A549 (cell line): ENCODE measurements around the gene TSFM. TPM values are rescaled to one million over a fixed set of nuclear protein-coding genes. Genes with fewer than 3 reads are reported as not detected.
A peak's percentile ranks its signal among the peaks of the same experiment; 100 is the strongest.

Experiments
- ATAC-seq, 2 experiments: fragments of 200-7000 bp in 1 of 2; fragments of >200 bp in 1 of 2; cut with Nextera tagmentation in 1 of 2; cut with Tn5 transposase in 1 of 2; 3 replicates each; pipeline versions ENCODE4 v1.8.0 to v1.9.1; 2018 to 2020; ENCODE audit warnings: mild to moderate bottlenecking in 1 of 2, moderate library complexity in 1 of 2
- CTCF ChIA-PET: fragments of 300-600 bp; sonication (Branson Sonifier 250); formaldehyde crosslinking; extraction: SDS; loops from one replicate; lab custom pipeline; 2021; ENCODE audit warnings: antibody characterized with exemption, inconsistent platforms; lab: Yijun Ruan, JAX
- POLR2A ChIA-PET: fragments of 350-600 bp; formaldehyde crosslinking; extraction: SDS; loops from one replicate; lab custom pipeline; 2021; ENCODE audit warnings: antibody characterized with exemption, inconsistent platforms; lab: Yijun Ruan, JAX
- DNase-seq, 2 experiments: peaks; one replicate each; pipeline versions ENCODE4 v3.0.0 to v3.0.0-alpha.2; 2011 to 2016; ENCODE audit warnings: low read depth in 1 of 2, low spot score in 1 of 2
- FAIRE-seq: peaks from 2 replicates; lab custom pipeline; 2011; peaks lifted over from hg19 to GRCh38; lab: Jason Lieb, UNC
- H3K27ac ChIP-seq, 2 experiments: fragments of >200 bp; sonication (Bioruptor Twin); formaldehyde crosslinking; 3 replicates each; pipeline ENCODE4 v1.5.1; 2016 to 2017
- H3K4me1 ChIP-seq: fragments of >200 bp; sonication (Bioruptor Twin); formaldehyde crosslinking; 3 replicates; pipeline ENCODE4 v1.6.1; 2016
- H3K4me2 ChIP-seq: fragments of >200 bp; sonication (Bioruptor Twin); formaldehyde crosslinking; 3 replicates; pipeline ENCODE4 v1.6.1; 2016
- H3K4me3 ChIP-seq: fragments of >200 bp; sonication (Bioruptor Twin); formaldehyde crosslinking; 3 replicates; pipeline ENCODE4 v1.5.1; 2016
- H3K9me3 ChIP-seq: fragments of >200 bp; sonication (Bioruptor Twin); formaldehyde crosslinking; 3 replicates; pipeline ENCODE4 v1.6.1; 2016
- CBX8 ChIP-seq: fragments of 200-600 bp; sonication (generic); IDR thresholded peaks from 2 replicates; pipeline ENCODE4 v1.6.1; 2016
- CEBPB ChIP-seq, 2 experiments: fragments of >200 bp in 1 of 2; sonication (Bioruptor Twin) in 1 of 2; formaldehyde crosslinking in 1 of 2; IDR thresholded peaks; 2 replicates each; pipeline ENCODE4 v1.6.1; 2012 to 2016
- CHD2 ChIP-seq: fragments of 150-350 bp; IDR thresholded peaks from 2 replicates; pipeline ENCODE4 v1.6.1; 2014; ENCODE audit warnings: low read length; ENCODE audit not compliant: partially characterized antibody
- EHF ChIP-seq: fragments of 250-450 bp; sonication (Bioruptor Pico); IDR thresholded peaks from 2 replicates; pipeline ENCODE4 v1.5.0; 2020; ENCODE audit warnings: mild to moderate bottlenecking
- ESRRA ChIP-seq: fragments of 150-350 bp; IDR thresholded peaks from 2 replicates; pipeline ENCODE4 v1.6.1; 2014; ENCODE audit warnings: mild to moderate bottlenecking, low read length, borderline replicate concordance
- FOSB ChIP-seq: fragments of 250-450 bp; sonication (Bioruptor Pico); IDR thresholded peaks from 2 replicates; pipeline ENCODE4 v1.5.0; 2020; ENCODE audit warnings: mild to moderate bottlenecking, moderate library complexity
- GATA3 ChIP-seq: IDR thresholded peaks from 2 replicates; pipeline ENCODE4 v1.6.1; 2012; ENCODE audit warnings: borderline replicate concordance
- HDAC2 ChIP-seq: fragments of 200-600 bp; sonication (generic); IDR thresholded peaks from 2 replicates; pipeline ENCODE4 v1.6.1; 2016
- HEYL ChIP-seq: fragments of 250-450 bp; sonication (Bioruptor Pico); IDR thresholded peaks from 2 replicates; pipeline ENCODE4 v1.8.0; 2021; ENCODE audit warnings: mild to moderate bottlenecking, moderate library complexity
- HOXA7 ChIP-seq: fragments of 250-450 bp; sonication (Bioruptor Pico); IDR thresholded peaks from 2 replicates; pipeline ENCODE4 v1.5.0; 2020; ENCODE audit warnings: mild to moderate bottlenecking, moderate library complexity
- HOXB13 ChIP-seq: fragments of 250-450 bp; sonication (Bioruptor Pico); IDR thresholded peaks from 2 replicates; pipeline ENCODE4 v1.5.0; 2020; ENCODE audit warnings: low read depth, mild to moderate bottlenecking, moderate library complexity
- MAZ ChIP-seq: fragments of 150-350 bp; IDR thresholded peaks from 2 replicates; pipeline ENCODE4 v1.6.1; 2014; ENCODE audit warnings: antibody characterized with exemption, low read depth, low read length, borderline replicate concordance
- PHF8 ChIP-seq: fragments of 200-600 bp; sonication (generic); IDR thresholded peaks from 2 replicates; pipeline ENCODE4 v1.6.1; 2016; ENCODE audit warnings: low read depth, mild to moderate bottlenecking, antibody characterized with exemption, moderate library complexity, borderline replicate concordance
- POLR2AphosphoS2 ChIP-seq: conservative IDR thresholded peaks from 2 replicates; pipeline ENCODE4 v1.6.1; 2012; ENCODE audit warnings: low read length, improper control_type of control experiment, inconsistent platforms
- RARB ChIP-seq: fragments of 250-450 bp; sonication (Bioruptor Pico); IDR thresholded peaks from 2 replicates; pipeline ENCODE4 v1.8.0; 2021; ENCODE audit warnings: mild to moderate bottlenecking, moderate library complexity
- RCOR1 ChIP-seq: fragments of 150-350 bp; IDR thresholded peaks from 2 replicates; pipeline ENCODE4 v1.6.1; 2014; ENCODE audit warnings: antibody characterized with exemption, low read length, low read depth
- RFX5 ChIP-seq: fragments of 450-650 bp; IDR thresholded peaks from 2 replicates; pipeline ENCODE4 v1.7.1; 2014; ENCODE audit warnings: antibody characterized with exemption, mild to moderate bottlenecking, moderate library complexity
- SREBF2 ChIP-seq: fragments of 450-650 bp; IDR thresholded peaks from 2 replicates; pipeline ENCODE4 v1.6.1; 2014; ENCODE audit warnings: mild to moderate bottlenecking, moderate library complexity
- TFCP2L1 ChIP-seq: fragments of 250-450 bp; sonication (Bioruptor Pico); IDR thresholded peaks from 2 replicates; pipeline ENCODE4 v1.5.0; 2021; ENCODE audit warnings: mild to moderate bottlenecking
- TP53 ChIP-seq: fragments of 250-450 bp; sonication (Bioruptor Pico); IDR thresholded peaks from 2 replicates; pipeline ENCODE4 v1.5.0; 2021; ENCODE audit warnings: mild to moderate bottlenecking, moderate library complexity
- WGBS: methylation state at CpG from one replicate; pipeline ENCODE4 v1.1.6; 2017; ENCODE audit errors: missing lambda C conversion rate; 5-methylcytosine and 5-hydroxymethylcytosine counted together
- polyA plus RNA-seq, 4 experiments: library from polyadenylated mRNA; depleted of rRNA in 3 of 4; stranded (reverse); fragments of >200 nt; fragmentation: RNase III in 1 of 4; extraction: RNeasy Plus Mini Kit Qiagen cat#74134 plus additional on column Dnase treatment in 1 of 4; gene quantifications; 2 replicates in 3 of 4; 3 replicates in 1 of 4; pipeline ENCODE4 v1.2.3, GENCODE V29; 2011 to 2017
- TF ChIP-seq, protein P1 (sequence below): fragments of 150-350 bp; IDR thresholded peaks from 2 replicates; pipeline ENCODE4 v1.6.1; 2014; ENCODE audit warnings: low read depth, mild to moderate bottlenecking, low read length
- TF ChIP-seq, protein P2 (sequence below): fragments of 450-650 bp; IDR thresholded peaks from 2 replicates; pipeline ENCODE4 v1.6.1; 2014; ENCODE audit warnings: antibody characterized with exemption
- TF ChIP-seq, protein P3 (sequence below): IDR thresholded peaks from 2 replicates; pipeline ENCODE4 v1.6.1; 2012
- TF ChIP-seq, protein P4 (sequence below): fragments of 200-600 bp; sonication (generic); IDR thresholded peaks from 2 replicates; pipeline ENCODE4 v1.6.1; 2016; ENCODE audit warnings: antibody characterized with exemption, mild to moderate bottlenecking, moderate library complexity
- TF ChIP-seq, protein P5 (sequence below): fragments of >200 bp; sonication (Bioruptor Twin); formaldehyde crosslinking; IDR thresholded peaks from 2 replicates; pipeline ENCODE4 v1.6.1; 2016

TSFM gene
- polyA plus RNA-seq, 2 of the 4 experiments (the other 2 are of a cell fraction) = 31.7 to 60.2 TPM

DNA sequence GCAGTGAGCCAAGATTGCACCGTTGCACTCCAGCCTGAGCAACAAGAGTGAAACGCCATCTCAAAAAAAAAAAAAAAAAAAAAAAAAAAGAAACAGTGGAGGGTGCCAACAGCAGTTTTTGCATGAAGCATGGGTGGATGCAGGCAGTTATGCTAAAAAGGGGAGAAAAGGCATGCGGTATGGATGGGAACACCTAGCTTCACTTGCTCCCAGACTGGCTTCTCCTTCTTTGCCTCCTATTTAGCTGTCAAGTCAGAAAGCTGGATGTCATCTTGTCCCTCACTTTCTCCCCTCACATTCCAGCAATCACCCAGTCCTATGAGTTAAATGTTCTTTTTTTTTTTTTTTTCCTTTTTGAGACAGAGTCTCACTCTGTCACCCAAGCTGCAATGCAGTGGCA, 7.5 kb upstream of the TSFM start:
- ATAC-seq (no peak), FAIRE-seq (no peak), DNase-seq (no peak)
- H3K4me1 ChIP-seq = peaks cover 14% of the 10 kb centered on the region; the same call in 1 of the 3 replicates
- TF ChIP-seq PHF8 = no peak
- TF ChIP-seq HOXB13 (CRISPR knock-in tag) = no peak
- no peak for TF ChIP-seq POLR2AphosphoS2
- TF ChIP-seq HDAC2 = no peak
- TF ChIP-seq, protein P1, sequence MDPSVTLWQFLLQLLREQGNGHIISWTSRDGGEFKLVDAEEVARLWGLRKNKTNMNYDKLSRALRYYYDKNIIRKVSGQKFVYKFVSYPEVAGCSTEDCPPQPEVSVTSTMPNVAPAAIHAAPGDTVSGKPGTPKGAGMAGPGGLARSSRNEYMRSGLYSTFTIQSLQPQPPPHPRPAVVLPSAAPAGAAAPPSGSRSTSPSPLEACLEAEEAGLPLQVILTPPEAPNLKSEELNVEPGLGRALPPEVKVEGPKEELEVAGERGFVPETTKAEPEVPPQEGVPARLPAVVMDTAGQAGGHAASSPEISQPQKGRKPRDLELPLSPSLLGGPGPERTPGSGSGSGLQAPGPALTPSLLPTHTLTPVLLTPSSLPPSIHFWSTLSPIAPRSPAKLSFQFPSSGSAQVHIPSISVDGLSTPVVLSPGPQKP = no peak
- no peak for TF ChIP-seq FOSB (CRISPR knock-in tag)
- TF ChIP-seq, protein P2, sequence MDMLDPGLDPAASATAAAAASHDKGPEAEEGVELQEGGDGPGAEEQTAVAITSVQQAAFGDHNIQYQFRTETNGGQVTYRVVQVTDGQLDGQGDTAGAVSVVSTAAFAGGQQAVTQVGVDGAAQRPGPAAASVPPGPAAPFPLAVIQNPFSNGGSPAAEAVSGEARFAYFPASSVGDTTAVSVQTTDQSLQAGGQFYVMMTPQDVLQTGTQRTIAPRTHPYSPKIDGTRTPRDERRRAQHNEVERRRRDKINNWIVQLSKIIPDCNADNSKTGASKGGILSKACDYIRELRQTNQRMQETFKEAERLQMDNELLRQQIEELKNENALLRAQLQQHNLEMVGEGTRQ = no peak
- TF ChIP-seq CHD2 = no peak
- TF ChIP-seq GATA3 = no peak
- 79% methylated on average over 2 of the region's 3 CpGs for WGBS
- no peak overlapping the region for H3K4me3 ChIP-seq
- CTCF ChIA-PET = interaction anchor here (0.8 to 3.2 kb wide), 9 partner anchors 9 to 142 kb away, joined by 3 to 16 read pairs (median 4); partner anchors contain the start of genes B4GALNT1 and TSFM
- no peaks in the 10 kb centered on the region for H3K9me3 ChIP-seq
- H3K27ac ChIP-seq = no peak overlapping the region
- H3K4me2 ChIP-seq = no peak overlapping the region
- POLR2A ChIA-PET = no interaction called here

DNA sequence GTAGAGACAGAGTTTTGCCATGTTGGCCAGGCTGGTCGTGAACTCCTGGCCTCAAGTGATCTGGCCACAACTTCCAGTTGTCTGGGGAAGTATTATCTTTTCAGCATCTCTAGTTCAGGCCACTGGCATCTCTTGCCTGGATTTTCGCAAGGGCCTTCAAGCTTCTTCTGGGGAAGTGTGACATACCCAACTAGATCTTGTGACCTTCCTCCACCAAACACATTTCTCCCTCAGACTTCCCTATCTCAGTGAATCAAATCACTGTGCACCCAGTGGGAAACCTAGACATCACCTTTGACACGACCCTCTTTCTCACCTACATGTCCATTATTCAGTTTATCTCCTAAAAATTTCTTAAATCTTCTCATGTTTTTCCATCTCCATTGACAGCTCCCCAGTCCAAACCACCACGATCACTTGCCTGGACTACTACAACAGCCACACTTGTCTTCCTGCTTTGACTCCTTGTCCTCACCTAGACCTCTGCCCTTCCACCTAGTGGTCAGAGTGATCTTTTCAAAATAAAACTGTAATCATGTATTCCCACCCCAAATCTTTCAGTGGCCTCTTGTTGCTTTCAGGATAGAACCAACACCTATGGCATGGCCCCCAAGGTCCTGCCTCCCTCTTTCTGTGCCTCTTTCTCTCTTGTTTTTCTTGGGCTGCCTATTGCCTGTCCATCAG, 6.9 kb upstream of the TSFM start:
- TF ChIP-seq HEYL (CRISPR knock-in tag) (no peak), ESRRA (no peak), FOSB (CRISPR knock-in tag) (no peak), HDAC2 (no peak), EHF (CRISPR knock-in tag) (no peak), MAZ (no peak), SREBF2 (no peak), HOXA7 (no peak), GATA3 (no peak), TP53 (CRISPR knock-in tag) (no peak), CBX8 (no peak), RCOR1 (no peak), TFCP2L1 (no peak), RFX5 (no peak), CEBPB (IDR thresholded peaks at IDR 0.05) (no peak), RARB (CRISPR knock-in tag) (no peak)
- TF ChIP-seq, protein P3, sequence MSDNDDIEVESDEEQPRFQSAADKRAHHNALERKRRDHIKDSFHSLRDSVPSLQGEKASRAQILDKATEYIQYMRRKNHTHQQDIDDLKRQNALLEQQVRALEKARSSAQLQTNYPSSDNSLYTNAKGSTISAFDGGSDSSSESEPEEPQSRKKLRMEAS = no peak
- TF ChIP-seq, protein P4, sequence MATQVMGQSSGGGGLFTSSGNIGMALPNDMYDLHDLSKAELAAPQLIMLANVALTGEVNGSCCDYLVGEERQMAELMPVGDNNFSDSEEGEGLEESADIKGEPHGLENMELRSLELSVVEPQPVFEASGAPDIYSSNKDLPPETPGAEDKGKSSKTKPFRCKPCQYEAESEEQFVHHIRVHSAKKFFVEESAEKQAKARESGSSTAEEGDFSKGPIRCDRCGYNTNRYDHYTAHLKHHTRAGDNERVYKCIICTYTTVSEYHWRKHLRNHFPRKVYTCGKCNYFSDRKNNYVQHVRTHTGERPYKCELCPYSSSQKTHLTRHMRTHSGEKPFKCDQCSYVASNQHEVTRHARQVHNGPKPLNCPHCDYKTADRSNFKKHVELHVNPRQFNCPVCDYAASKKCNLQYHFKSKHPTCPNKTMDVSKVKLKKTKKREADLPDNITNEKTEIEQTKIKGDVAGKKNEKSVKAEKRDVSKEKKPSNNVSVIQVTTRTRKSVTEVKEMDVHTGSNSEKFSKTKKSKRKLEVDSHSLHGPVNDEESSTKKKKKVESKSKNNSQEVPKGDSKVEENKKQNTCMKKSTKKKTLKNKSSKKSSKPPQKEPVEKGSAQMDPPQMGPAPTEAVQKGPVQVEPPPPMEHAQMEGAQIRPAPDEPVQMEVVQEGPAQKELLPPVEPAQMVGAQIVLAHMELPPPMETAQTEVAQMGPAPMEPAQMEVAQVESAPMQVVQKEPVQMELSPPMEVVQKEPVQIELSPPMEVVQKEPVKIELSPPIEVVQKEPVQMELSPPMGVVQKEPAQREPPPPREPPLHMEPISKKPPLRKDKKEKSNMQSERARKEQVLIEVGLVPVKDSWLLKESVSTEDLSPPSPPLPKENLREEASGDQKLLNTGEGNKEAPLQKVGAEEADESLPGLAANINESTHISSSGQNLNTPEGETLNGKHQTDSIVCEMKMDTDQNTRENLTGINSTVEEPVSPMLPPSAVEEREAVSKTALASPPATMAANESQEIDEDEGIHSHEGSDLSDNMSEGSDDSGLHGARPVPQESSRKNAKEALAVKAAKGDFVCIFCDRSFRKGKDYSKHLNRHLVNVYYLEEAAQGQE = no peak
- TF ChIP-seq, protein P5, sequence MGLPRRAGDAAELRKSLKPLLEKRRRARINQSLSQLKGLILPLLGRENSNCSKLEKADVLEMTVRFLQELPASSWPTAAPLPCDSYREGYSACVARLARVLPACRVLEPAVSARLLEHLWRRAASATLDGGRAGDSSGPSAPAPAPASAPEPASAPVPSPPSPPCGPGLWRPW = no peak
- FAIRE-seq (no peak), DNase-seq (peak in 1 of 2 experiments; percentile 33), ATAC-seq (no peak)
- POLR2A ChIA-PET = no interaction called here
- CTCF ChIA-PET = interaction anchor here (0.6 to 3.2 kb wide), 9 partner anchors 8 to 143 kb away, joined by 3 to 16 read pairs (median 3); partner anchors contain the start of genes B4GALNT1 and TSFM
- Histone ChIP-seq H3K4me2 (no peak overlapping the region), H3K27ac (no peak overlapping the region), H3K4me3 (no peak overlapping the region), H3K9me3 (no peaks in the 10 kb centered on the region), H3K4me1 (peaks cover 13% of the 10 kb centered on the region; the same call in 1 of the 3 replicates)
- 82% methylated on average over 4 of the region's 4 CpGs for WGBS
